GM12873 (cell line): ENCODE measurements around the gene BCL2.

Experiments
- CTCF ChIP-seq: IDR thresholded peaks from 2 replicates; pipeline ENCODE4 v1.5.1; 2012; ENCODE audit warnings: low read depth, mild to moderate bottlenecking, moderate library complexity, low read length, control low read depth; ENCODE audit not compliant: insufficient read depth; ENCODE audit errors: missing control alignments

The BCL2 gene

DNA sequence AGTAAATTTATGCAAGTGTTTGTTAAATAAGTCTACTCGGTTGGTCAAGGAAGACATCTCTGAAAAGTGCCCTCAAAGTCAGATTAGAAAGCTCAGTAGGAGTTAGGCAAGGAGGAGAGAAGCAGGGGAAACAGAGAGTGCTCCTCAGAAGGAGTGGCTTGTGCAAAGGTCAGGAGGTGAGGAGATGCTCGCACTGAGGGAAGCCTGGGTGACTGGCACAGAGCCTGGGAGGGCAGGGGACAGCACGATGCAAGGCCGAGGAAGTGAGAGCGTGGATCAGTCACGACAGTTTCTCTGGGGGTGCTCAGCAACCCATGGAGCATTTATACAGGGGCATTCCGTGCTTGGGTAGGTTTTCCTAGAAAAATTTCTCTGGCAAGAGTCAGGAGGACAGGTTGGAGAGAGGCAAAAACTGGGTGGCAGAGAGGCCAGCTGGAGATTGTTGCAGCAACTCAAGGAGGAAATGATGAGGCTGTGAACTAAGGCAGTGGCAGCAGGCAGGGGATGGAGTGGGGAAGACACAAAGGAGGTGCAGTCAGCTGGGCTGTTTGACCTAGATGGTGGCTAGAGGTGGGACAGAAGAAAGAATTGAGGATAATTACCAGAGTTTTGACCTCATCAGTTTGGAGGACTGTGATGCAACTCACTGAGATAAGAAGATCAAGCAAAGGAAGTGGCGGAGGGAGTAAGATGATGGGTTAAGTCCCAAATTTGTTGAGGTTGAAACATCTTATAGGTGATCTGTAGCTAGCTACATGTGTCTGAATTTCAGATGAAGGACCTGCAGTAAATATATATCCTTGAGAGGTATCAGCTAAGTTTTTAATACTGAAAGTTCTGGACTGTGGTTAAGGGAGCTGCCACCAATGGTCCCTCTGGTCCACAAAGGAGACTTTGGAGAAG is 52.4 kb downstream of the BCL2 start:
- TF ChIP-seq CTCF, result no peak

DNA sequence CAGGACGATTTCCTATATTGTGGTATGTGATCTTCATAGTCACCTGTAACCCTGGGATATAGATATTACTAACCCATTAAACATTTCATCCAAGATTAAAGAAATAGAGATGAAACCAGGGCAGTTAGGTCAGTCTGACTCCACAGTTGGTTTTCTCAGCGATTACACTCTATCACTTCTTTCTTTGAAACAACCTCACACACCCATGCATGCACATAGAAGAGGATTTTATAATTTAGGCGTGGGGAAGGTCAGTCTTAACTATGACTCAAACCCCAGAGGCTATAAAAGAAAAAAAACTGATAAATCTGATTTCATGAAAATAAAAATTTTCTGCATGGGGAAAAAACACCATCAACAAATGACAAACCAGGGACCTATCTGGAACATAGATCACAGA is 54.2 kb downstream of the BCL2 start:
- no peak for TF ChIP-seq CTCF

DNA sequence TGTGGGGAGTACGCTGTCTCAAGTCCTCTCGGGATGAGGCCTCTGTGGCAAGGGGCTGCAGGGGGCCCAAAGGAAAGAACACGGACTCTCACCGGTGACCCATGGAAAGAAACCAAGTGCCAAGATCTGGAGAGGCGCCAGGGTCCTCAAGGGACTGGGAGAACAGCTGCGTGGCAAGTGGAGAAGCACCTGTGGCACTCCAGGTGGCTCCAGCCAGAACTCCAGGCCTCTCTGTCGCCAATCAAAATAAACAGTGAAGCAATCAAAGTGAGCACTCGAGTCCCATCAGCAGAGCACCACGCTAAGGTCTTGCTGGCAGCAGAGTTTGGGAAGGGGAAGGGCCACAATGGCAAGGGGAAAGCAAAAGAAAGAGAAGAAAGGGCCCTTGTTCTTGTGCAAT is 54.7 kb downstream of the BCL2 start:
- no peak for TF ChIP-seq CTCF

GRCh38 chr18:63263444-63263843 is 56.1 kb downstream of the BCL2 start:
- TF ChIP-seq CTCF, result no peak

DNA sequence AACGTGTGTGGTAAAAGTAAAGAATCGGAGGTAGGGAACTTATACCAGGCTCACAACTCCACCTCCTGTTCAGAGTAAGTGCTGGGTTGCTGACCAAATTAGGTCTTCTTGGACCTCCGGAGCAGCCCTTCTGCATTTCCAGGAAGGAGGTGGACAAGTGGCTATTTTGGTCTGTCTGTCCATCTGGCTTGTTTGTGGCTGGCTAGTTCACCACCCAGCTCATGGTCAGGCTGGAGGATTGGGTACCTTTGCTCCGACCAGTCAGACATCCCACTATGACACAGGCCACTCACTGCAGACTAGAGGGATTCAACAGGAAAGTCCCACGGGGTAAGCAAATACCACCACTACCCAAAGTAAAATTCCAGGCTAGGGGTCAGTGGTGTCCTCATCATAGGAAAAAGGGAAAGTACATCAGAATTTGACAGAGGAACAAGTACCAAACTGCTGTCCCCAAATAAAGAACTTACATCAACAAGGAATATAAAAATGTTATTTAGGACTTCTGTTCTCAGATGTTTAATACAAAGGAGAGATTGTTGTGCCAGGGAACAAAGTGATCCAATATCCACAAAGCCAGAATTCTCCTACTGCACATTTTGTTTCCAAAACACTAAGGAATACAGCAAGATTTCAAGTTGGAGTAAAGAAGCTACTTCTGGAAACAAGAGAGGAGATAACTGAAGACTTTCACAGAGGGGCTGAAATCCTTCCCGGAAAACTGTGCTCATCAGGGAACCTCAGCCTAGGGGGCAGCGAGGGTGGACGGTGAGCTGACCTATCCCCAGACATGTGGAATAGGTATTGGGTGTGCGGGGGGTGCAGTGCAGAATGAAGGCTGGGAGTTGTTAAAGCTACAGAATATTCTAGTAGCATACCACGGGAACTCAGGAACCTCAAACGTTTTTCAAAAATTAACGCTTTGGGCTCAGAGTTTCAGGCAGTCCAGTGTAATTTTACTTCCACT is 56.9 kb downstream of the BCL2 start:
- TF ChIP-seq CTCF, result no peak

GRCh38 chr18:63261029-63261428 is 58.5 kb downstream of the BCL2 start:
- TF ChIP-seq CTCF, result no peak

- no peak for TF ChIP-seq CTCF
Measured at GRCh38 chr18:63260380-63260754, 59.2 kb downstream of the BCL2 start.
